OCI-LY7 (cell line): Measurements from ENCODE around the gene HNRNPCL4.
"Not testable (repeated sequence)": the region's sequence is repeated elsewhere in the genome, so short reads cannot be mapped to it uniquely, and the experiment has no call there.

Source experiments
- CTCF ChIP-seq: fragments of 200-600 bp; sonication (generic); conservative IDR thresholded peaks from 2 replicates; pipeline ENCODE4 v1.5.1; 2014; ENCODE audit warnings: mild to moderate bottlenecking, antibody characterized with exemption, low read length, moderate library complexity, mixed read lengths
- EZH2phosphoT487 ChIP-seq: fragments of 200-600 bp; sonication (generic); IDR thresholded peaks from 2 replicates; pipeline ENCODE4 v1.6.1; 2018; ENCODE audit warnings: low read depth, borderline replicate concordance, mild to moderate bottlenecking, mixed run types, antibody characterized with exemption, low read length, moderate library complexity, mixed read lengths

- TF ChIP-seq CTCF, EZH2phosphoT487: not testable (repeated sequence)
Measured at GRCh38 chr1:13165531-13165930, at the start of gene HNRNPCL4.
